Measurements from ENCODE around the gene LCLAT1.
"Not testable (repeated sequence)": the region's sequence is repeated elsewhere in the genome, so short reads cannot be mapped to it uniquely, and the experiment has no call there.

LCLAT1 gene

GRCh38 chr2:30492185-30492584, 45.1 kb downstream of the LCLAT1 start:
- ATAC-seq (ENCODE audit: insufficient read depth, low read depth) (no peak), DNase-seq (no peak)
- peaks cover 19% of the 10 kb centered on the region; the same call in 1 of the 2 replicates for H3K79me2 ChIP-seq (ENCODE audit: insufficient read depth, low read length)
- H3K4me3 ChIP-seq (ENCODE audit: low read depth in 1 of 2, low read length in 2 of 2) = no peak overlapping the region
- H2AFZ ChIP-seq (ENCODE audit: low read depth, low read length) = no peak overlapping the region
- no peak overlapping the region for H3K4me2 ChIP-seq (ENCODE audit: insufficient read depth, low read length)
- no peak overlapping the region for H3K27ac ChIP-seq (ENCODE audit: low read length)
- no peak for TF ChIP-seq EZH2 (IDR thresholded peaks at IDR 0.05; ENCODE audit: borderline replicate concordance, low read depth, low read length, severe bottlenecking)
- no peak for TF ChIP-seq CTCF (IDR thresholded peaks at IDR 0.05; ENCODE audit: borderline replicate concordance, extremely low read depth, low read length, poor library complexity, severe bottlenecking)
- no peaks in the 10 kb centered on the region; the same call in 1 of the 2 replicates for H3K36me3 ChIP-seq (ENCODE audit: insufficient read depth, low read length)
- H3K9ac ChIP-seq (ENCODE audit: low read depth, low read length) = no peak overlapping the region
- no peaks in the 10 kb centered on the region for H3K4me1 ChIP-seq (ENCODE audit: insufficient read depth, low read length)
- peaks cover 9% of the 10 kb centered on the region for H3K9me3 ChIP-seq (ENCODE audit: insufficient read depth, low read length, severe bottlenecking)
- no peaks in the 10 kb centered on the region for H3K27me3 ChIP-seq (ENCODE audit: insufficient read depth, low read length, poor library complexity)
- peaks cover 3% of the 10 kb centered on the region; the same call in 1 of the 2 replicates for H4K20me1 ChIP-seq (ENCODE audit: insufficient read depth, low read length)

GRCh38 chr2:30492619-30493018, 45.6 kb downstream of the LCLAT1 start:
- Histone ChIP-seq H4K20me1 (ENCODE audit: insufficient read depth, low read length) (peaks cover 2% of the 10 kb centered on the region; the same call in 1 of the 2 replicates), H3K79me2 (ENCODE audit: insufficient read depth, low read length) (peaks cover 16% of the 10 kb centered on the region; the same call in 1 of the 2 replicates), H3K27ac (ENCODE audit: low read length) (no peak overlapping the region), H3K4me2 (ENCODE audit: insufficient read depth, low read length) (no peak overlapping the region), H3K9ac (ENCODE audit: low read depth, low read length) (no peak overlapping the region), H3K9me3 (ENCODE audit: insufficient read depth, low read length, severe bottlenecking) (peaks cover 11% of the 10 kb centered on the region), H2AFZ (ENCODE audit: low read depth, low read length) (no peak overlapping the region), H3K27me3 (ENCODE audit: insufficient read depth, low read length, poor library complexity) (no peaks in the 10 kb centered on the region), H3K4me3 (ENCODE audit: low read depth in 1 of 2, low read length in 2 of 2) (no peak overlapping the region), H3K4me1 (ENCODE audit: insufficient read depth, low read length) (no peaks in the 10 kb centered on the region), H3K36me3 (ENCODE audit: insufficient read depth, low read length) (no peaks in the 10 kb centered on the region; the same call in 1 of the 2 replicates)
- no peak for DNase-seq
- ATAC-seq (ENCODE audit: insufficient read depth, low read depth) = no peak
- TF ChIP-seq CTCF (IDR thresholded peaks at IDR 0.05; ENCODE audit: borderline replicate concordance, extremely low read depth, low read length, poor library complexity, severe bottlenecking) = no peak

GRCh38 chr2:30493440-30493839, 46.4 kb downstream of the LCLAT1 start:
- H3K27ac ChIP-seq (ENCODE audit: low read length) = no peak overlapping the region
- no peaks in the 10 kb centered on the region for H3K27me3 ChIP-seq (ENCODE audit: insufficient read depth, low read length, poor library complexity)
- peaks cover 19% of the 10 kb centered on the region for H3K9me3 ChIP-seq (ENCODE audit: insufficient read depth, low read length, severe bottlenecking)
- H2AFZ ChIP-seq (ENCODE audit: low read depth, low read length) = no peak overlapping the region
- peaks cover 23% of the 10 kb centered on the region; the same call in 1 of the 2 replicates for H3K79me2 ChIP-seq (ENCODE audit: insufficient read depth, low read length)
- H4K20me1 ChIP-seq (ENCODE audit: insufficient read depth, low read length) = no peaks in the 10 kb centered on the region; the same call in 1 of the 2 replicates
- H3K9ac ChIP-seq (ENCODE audit: low read depth, low read length) = no peak overlapping the region
- ATAC-seq (ENCODE audit: insufficient read depth, low read depth) = no peak
- H3K4me1 ChIP-seq (ENCODE audit: insufficient read depth, low read length) = no peaks in the 10 kb centered on the region
- TF ChIP-seq EZH2 (IDR thresholded peaks at IDR 0.05; ENCODE audit: borderline replicate concordance, low read depth, low read length, severe bottlenecking) (no peak), CTCF (IDR thresholded peaks at IDR 0.05; ENCODE audit: borderline replicate concordance, extremely low read depth, low read length, poor library complexity, severe bottlenecking) (no peak)
- DNase-seq = no peak
- no peak overlapping the region for H3K4me3 ChIP-seq (ENCODE audit: low read depth in 1 of 2, low read length in 2 of 2)
- no peak overlapping the region for H3K4me2 ChIP-seq (ENCODE audit: insufficient read depth, low read length)
- no peaks in the 10 kb centered on the region; the same call in 1 of the 2 replicates for H3K36me3 ChIP-seq (ENCODE audit: insufficient read depth, low read length)

GRCh38 chr2:30495896-30496295, 48.9 kb downstream of the LCLAT1 start:
- ATAC-seq (ENCODE audit: insufficient read depth, low read depth); H3K9ac ChIP-seq (ENCODE audit: low read depth, low read length); H3K4me2 ChIP-seq (ENCODE audit: insufficient read depth, low read length); H3K36me3 ChIP-seq (ENCODE audit: insufficient read depth, low read length); DNase-seq; H4K20me1 ChIP-seq (ENCODE audit: insufficient read depth, low read length); H3K27ac ChIP-seq (ENCODE audit: low read length); H2AFZ ChIP-seq (ENCODE audit: low read depth, low read length); H3K27me3 ChIP-seq (ENCODE audit: insufficient read depth, low read length, poor library complexity); H3K4me1 ChIP-seq (ENCODE audit: insufficient read depth, low read length); H3K4me3 ChIP-seq (ENCODE audit: low read depth in 1 of 2, low read length in 2 of 2): not testable (repeated sequence)
- peaks cover 34% of the 10 kb centered on the region for H3K9me3 ChIP-seq (ENCODE audit: insufficient read depth, low read length, severe bottlenecking)
- H3K79me2 ChIP-seq (ENCODE audit: insufficient read depth, low read length) = peaks cover 24% of the 10 kb centered on the region; the same call in 1 of the 2 replicates

All from DND-41 (cell line).